NCI-H524 treated with DMSO at 0.1 percent for 48 hours (cell line): ENCODE results near the gene SLC4A5.
"Not testable (repeated sequence)": the region's sequence is repeated elsewhere in the genome, so short reads cannot be mapped to it uniquely, and the experiment has no call there.

Experiments
- DNase-seq: peaks from one replicate; lab custom pipeline; 2025; lab: John Stamatoyannopoulos, UW

Gene SLC4A5

DNA sequence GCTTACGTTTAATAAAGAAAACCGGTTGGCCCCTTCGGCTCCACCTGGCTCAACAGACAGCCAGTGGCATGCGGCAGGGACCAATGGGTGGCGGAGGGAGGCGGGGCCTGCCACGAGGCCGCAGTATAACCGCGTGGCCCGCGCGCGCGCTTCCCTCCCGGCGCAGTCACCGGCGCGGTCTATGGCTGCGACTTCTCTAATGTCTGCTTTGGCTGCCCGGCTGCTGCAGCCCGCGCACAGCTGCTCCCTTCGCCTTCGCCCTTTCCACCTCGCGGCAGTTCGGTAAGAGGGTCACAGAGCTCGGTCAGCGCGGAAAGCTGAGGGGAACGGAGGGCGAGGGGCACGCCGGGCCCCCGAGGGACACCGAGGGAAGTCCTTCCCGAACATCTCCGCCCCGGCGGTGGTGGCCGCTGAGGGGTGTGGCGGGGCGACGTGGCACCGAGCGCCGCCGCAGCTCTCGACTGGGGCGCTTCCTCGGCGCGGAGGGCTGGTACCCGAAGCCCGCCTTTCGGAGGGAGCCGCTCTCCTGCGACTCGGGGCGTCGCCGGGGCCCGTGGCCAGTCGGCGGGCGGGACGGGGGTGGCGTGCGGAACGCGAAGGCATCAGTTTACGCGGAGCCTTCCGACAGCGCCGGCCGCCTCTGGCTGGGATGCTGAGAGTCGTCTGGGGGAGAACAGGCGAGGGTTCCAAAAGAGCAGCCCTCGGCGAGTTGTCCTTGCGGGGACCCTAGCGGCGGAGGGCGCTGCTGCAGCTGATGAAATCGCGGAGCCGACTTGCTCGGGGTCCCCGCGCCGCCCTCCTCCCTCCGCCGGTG, 144.5 kb downstream of the SLC4A5 start, which contains the start of gene MTHFD2:
MTHFD2 (plus strand) TSS at position 155 of the 814 bp plus-strand sequence; CDS start at position 182, 27 bp downstream.
- peak; percentile 82 for DNase-seq

DNA sequence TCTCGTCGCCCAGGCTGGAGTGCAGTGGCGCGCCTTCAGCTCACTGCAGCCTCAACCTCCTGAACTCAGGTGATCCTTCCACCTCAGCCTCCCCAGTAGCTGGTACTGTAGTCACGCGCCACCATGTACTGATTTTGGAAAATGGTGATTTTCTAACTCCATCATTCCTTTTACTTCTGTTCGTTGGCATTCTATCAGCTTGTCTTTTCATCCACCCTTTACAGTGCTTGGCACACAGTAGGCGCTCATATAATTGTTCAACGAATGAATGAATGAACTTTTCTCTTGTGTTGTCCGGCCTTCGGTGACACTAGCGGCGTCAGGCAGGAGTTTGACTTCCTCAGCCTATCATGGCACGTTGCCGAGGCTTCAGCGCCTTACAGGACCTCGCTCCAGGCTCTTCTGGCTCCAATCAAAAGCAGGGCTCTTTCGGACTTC, 145.2 kb downstream of the SLC4A5 start:
- no peak for DNase-seq

DNA sequence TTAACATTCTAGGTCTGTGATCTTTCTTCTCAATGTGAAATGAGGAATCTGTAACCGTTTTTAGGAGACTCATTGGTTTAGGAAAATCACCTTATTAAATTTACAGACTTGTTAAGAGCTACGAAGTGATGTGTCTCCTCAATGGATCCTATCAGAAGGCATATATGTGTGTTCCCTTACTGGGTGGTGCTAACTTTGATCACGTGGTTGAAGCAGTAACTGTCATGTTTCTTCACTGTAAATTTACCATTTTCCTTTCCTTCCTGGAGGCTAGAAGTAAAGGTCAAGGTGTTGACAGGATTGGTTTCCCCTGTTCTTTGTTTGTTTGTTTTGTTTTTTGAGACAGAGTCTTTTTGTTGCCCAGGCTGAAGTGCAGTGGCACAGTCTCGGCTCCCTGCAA, 146.2 kb downstream of the SLC4A5 start:
- DNase-seq = no peak

DNA sequence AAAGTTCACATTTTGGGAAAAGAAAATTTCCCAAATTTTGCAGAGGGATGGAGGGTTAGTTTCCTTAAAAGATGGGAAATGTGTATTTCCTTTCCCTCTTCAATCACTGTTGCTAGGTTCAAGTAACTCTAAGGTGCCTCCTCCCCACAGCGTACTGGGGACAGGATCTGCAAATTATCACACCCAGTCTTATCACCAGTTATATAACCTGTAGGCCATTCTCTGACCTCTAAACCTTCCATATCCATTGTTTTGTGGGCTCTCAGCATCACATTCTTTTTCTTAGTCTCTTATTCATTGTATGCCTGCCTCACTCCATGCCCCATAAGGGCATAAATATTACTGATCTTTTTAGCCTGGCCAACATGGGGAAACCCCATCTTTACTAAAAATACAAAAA, 148.4 kb downstream of the SLC4A5 start:
- no peak for DNase-seq

DNA sequence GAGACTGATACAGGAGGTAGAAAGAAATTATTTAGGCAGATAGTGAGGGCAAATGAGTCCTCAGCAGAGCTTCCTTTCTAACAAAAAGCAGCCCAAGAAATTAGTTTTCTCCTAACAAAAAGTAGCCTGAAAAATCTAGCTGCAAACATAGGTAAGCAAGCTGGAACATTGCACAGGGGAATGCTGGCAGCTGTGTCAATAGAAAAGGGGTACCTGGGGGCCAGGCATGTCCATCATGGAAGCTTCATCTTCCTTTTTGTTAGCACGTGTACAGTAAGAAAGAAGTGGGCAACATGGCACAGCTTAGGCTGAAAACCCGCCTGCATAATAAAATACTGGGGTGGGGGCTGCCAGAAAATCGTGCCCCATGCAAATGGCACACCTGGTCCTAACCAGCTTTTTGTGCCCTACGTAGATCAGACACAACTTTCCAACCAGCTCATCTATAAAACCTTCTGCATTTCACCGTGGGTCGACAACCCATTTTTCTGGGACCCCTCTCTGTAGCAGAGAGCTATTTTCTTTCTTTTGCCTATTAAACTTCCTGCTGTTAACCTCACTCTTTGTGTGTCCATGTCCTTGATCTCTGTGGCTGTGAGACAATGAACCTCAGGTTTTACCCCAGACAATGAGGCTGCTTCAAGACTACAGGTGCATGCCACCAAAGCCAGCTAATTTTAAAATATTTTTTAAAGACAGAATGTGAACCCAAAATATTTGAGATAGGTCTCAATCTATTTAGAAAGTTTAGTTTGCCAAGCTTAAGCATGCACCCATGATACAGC, 151.4 kb downstream of the SLC4A5 start:
- DNase-seq = no peak

DNA sequence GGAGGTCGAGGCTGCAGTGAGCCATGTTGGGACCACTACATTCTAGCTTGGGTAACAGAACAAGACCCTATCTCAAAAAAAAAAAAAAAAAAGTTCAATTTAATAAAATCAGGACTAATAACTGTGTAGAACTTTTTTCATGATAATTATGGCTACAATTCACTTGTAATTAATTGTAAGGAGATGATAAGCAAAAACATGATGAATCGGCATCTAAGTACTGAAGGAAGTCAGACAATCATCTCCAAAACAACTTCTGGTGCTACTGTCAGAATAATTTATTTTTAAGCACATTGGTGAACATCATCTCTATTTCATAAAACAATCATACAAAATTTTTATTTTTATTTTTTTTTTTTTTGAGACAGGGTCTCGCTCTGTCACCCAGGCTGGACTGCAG, 154.5 kb downstream of the SLC4A5 start:
- DNase-seq = no peak

DNA sequence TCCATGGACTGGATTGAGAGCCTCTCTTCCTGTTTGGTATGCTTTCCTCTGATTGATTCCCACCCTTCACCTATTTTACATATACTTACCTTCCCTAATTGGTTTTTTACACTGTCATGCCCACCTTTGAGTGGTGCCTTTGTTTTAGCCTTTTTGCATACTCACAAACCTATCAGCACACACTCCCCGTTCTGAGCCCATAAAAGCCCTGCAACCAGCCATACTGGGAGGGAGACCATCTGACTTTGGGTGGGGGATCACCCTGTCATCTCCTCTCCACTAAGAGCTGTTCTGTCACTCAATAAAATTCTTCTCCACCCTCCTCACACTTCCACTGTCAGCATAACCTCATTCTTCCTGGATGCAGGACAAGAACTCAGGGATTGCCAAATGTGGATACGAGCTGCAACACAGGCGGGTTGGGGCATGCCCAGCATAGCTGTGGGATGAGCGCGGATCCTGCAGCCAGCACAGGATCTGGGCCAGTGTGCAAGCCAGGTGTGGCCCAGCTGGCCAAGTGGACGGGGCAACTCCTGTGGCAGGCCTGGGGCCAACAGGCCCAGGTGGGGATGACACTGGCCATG, 155.1 kb downstream of the SLC4A5 start:
- DNase-seq = no peak

DNA sequence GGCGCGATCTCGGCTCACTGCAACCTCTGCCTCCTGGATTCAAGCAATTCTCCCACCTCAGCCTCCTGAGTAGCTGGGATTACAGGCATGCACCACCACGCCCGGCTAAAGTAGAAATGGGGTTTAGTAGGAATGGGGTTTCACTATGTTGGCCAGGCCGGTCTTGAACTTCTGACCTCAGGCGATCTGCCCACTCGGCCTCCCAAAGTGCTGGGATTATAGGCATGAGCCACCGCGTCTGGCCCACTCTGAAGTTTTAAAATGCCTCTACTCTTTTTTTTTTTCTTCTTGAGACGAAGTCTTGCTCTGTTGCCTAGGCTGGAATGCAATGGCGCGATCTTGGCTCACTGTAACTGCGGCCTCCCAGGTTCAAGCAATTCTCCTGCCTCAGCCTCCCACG, 156.5 kb downstream of the SLC4A5 start:
- DNase-seq = not testable (repeated sequence)

DNA sequence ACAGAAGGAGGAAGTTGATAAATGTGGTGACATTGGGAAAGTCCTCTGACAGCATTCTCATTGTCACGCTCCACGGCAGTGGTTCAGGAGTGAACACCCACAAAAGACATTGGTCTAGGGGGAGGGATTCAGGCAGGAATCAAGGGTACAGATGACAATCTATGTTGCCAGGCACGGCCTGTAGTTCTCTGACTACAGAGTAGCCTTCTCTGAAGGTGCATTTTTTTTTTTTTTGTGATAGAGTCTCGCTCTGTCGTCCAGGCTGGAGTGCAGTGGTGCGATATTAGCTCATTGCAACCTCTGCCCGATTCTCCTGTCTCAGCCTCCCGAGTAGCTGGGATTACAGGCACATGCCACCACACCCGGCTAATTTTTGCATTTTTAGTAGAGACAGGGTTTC, 157.2 kb downstream of the SLC4A5 start:
- no peak for DNase-seq

DNA sequence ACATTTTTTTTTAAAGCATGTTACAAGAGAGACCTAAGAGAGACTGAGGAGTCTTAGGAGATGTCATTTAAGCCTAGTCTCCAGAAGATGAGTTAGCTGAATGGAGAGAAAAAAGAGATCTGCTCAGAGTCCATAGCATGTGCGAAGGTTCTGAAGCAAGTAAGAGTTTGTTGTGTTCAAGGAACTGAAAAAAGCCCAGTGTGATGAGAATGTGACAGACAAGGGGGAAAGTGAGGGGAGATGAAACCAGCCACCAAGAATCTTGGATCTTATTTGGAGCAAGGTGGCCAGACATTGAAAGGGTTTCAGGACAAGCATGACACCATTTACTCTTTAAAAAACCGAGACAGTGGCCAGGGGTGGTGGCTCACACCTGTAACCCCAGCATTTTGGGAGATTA, 159.3 kb downstream of the SLC4A5 start:
- DNase-seq = no peak

DNA sequence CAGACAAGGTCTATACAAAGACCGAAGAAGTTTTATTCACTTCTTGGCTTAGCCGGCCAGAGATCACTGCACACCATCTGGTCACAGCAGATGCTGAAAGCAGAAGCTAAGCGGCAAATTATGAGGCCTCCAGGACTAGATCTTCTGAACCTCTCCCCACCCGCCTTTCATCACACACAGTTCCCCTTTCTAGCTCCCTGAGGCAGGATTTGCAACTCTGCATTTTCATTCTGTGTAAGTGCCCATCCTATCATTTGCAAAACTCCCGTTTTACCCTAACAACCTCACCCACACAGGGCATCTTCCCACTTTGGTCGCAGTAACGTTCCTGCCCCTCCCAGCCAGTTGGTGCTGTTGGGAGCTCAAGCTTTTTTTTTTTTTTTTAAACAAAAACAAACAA, 161.5 kb downstream of the SLC4A5 start:
- peak; percentile 85 for DNase-seq

DNA sequence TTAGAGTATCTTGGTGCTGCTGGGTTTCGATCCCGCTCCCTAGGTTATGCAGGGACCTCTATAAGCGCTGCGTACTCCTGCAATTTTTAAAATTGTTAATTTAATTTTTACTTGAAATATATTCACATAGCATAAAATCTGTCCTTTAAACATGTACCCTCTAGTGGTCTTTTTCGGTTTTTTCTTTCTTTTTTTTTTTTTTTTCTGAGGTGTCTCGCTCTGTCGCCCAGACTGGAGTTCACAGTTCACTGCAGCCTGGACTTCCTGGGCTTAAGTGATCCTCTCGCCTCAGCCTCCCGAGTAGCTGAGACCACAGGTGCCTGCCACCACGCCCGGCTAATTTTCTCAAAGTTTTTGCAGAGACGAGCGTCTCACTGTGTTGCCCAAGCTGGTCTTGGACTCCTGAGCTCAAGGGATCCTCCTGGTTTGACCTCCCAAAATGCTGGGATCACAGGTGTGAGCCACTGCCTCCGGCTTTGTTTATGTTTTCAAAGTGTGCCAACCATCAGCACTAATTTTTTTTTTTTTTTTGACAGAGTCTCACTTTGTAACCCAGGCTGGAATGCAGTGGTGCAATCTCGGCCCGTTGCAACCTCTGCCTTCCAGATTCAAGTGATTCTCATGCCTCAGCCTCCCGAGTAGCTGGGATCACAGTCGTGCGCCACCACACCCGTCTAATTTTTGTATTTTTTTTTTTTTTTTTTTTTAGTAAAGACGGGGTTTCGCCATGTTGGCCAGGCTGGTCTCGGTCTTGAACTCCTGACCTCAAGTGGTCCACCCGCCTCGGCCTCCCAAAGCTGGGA, 164.0 kb downstream of the SLC4A5 start:
- no peak for DNase-seq

DNA sequence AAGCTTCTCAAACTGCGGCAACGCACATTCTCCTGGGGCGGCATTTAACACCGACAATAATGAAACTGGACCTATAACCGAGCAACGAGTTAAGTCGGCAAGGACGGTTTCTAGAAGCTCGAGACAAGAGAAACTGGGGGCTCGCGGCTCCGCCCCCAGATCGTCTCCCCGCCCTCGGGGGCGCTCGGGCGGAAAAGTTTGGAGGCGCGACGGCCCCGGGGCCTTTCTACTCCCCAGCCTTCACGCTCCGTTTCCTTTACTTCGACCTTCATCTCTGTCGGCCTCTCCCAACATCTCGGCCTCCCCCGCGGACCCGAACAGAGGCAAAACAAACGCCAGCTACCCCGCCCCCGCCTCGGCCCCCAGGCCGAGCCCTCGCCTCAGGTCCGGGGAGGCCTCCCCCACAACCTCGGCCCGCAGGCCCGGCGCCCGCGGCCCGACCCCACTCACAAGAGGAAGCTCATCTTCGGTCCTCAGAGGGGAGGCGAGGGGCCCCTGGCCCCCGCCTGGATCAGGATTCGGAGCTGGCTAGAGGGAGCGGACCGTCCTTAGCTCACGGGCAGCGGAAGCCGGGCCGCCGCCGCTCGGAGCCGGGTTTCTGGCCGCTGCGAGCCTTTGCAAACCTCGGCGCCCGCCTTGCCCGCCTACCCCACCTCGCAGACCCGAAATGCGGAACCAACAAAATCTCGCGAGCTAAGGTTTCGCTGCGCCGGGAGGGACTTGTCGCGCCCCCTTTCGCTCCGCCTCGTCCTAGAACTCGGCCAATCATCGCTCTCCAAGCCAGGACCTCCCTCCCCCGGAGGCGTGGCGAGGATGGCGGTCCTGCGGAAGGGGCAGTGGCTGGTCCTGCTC, 164.8 kb downstream of the SLC4A5 start, which contains the start of gene MOB1A:
MOB1A (minus strand) TSS at position 669 of the 852 bp plus-strand sequence; CDS start at position 464, 205 bp downstream.
- DNase-seq = peak; percentile 89

DNA sequence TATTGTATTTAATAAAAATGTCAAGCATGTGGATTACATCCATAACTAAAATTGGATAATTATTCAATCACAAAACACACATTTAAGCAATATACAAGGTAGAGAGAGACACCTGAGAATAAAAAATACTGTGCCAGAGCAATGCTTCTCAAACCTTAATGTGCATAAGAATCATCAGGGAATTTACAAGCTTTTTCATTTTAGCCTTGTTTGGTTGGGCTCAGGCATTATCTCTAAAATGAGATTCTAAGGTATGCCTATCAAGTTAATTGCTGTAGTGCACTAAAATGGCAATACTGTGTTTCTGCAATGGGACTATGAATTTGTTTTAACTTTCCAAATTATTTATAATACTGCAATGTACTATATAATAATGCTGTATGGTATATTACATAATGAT, 165.5 kb downstream of the SLC4A5 start:
- DNase-seq = no peak

DNA sequence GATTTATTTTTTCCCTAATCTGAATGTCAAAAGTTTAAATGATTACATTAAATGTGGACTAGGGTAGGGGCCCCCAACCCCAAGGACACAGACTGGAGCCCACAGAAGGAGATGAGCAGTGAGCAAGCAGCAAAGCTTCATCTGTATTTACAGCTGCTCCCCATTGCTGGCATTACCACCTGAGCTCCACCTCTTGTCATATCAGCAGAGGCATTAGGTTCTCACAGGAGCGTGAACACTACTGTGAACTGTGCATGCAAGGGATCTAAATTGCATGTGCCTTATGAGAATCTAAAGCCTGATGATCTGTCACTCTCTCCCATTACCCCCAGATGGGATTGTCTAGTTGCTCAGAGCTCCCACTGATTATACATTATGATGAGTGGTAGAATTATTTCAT, 168.3 kb downstream of the SLC4A5 start:
- no peak for DNase-seq

DNA sequence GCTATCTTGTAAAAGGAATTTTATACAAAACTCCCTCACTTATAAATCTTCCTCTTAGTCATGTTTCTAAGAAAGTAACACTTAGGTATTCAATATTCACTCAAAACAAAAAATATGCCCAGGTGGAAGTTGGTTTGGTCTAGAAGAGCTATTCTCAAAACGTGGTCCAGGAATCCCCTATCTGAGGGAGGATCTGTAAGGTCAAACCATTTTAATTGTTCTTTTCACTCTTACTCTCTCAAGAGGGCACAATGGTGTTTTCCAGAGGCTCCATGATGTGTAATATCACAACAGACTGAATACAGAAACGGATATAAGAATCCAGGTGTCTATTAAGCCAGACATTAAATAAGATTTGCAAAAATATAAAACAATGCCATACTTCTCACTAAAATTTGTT, 174.5 kb downstream of the SLC4A5 start:
- no peak for DNase-seq
